Activated gamma-delta T cell (primary cell): ENCODE results near the gene RYR1.

Source experiments
- DNase-seq: peaks from one replicate; lab custom pipeline; 2025; lab: John Stamatoyannopoulos, UW
- total RNA-seq, 2 donors: gene quantifications; one replicate each; lab custom pipeline; 2026; lab: John Stamatoyannopoulos, UW

RYR1 gene
- 8.8 to 11.6 reads per million in 2 donors for total RNA-seq

GRCh38 chr19:38433268-38433733 is at the start of gene RYR1:
TSS of gene RYR1 (plus strand) at chr19:38433691. CDS start at chr19:38433830, 139 bp downstream.
- no peak for DNase-seq

GRCh38 chr19:38383743-38384142 is 49.7 kb upstream of the RYR1 start:
- no peak for DNase-seq

GRCh38 chr19:38384209-38385027 is 49.1 kb upstream of the RYR1 start:
- no peak for DNase-seq

GRCh38 chr19:38385057-38385803 is 48.3 kb upstream of the RYR1 start:
- no peak for DNase-seq

- DNase-seq: no peak
These were observed 47.7 kb upstream of the RYR1 start for GRCh38 chr19:38385804-38386257.

GRCh38 chr19:38386300-38386970 is 47.1 kb upstream of the RYR1 start:
- no peak for DNase-seq

GRCh38 chr19:38386971-38387549 is 46.4 kb upstream of the RYR1 start:
- no peak for DNase-seq

GRCh38 chr19:38387550-38388348 is 45.7 kb upstream of the RYR1 start, which contains the start of gene GGN:
TSS of gene GGN (minus strand) at chr19:38388034. CDS start at chr19:38387261, 773 bp downstream.
- DNase-seq: peak; percentile 65

- DNase-seq: no peak
These were observed 45.0 kb upstream of the RYR1 start, which contains the start of gene SPRED3 for GRCh38 chr19:38388349-38389100. TSS of gene SPRED3 (plus strand) at chr19:38388697. CDS start at chr19:38390303, 1,606 bp downstream.

GRCh38 chr19:38389101-38389925 is 44.2 kb upstream of the RYR1 start:
- DNase-seq: no peak

- no peak for DNase-seq
These were observed 43.2 kb upstream of the RYR1 start for GRCh38 chr19:38389957-38390924.

- DNase-seq: no peak
These were observed 41.5 kb upstream of the RYR1 start for GRCh38 chr19:38391911-38392464.

- no peak for DNase-seq
These were observed 40.7 kb upstream of the RYR1 start for GRCh38 chr19:38392707-38393308.

- DNase-seq: peak; percentile 39
These were observed 39.0 kb upstream of the RYR1 start for GRCh38 chr19:38394488-38394887.

GRCh38 chr19:38395381-38396114 is 37.9 kb upstream of the RYR1 start:
- no peak for DNase-seq

GRCh38 chr19:38399081-38399480 is 34.4 kb upstream of the RYR1 start:
- DNase-seq: no peak
